ENCODE measurements around the gene MICAL1. TPM values are rescaled to one million over a fixed set of nuclear protein-coding genes. Genes with fewer than 3 reads are reported as not detected.

MICAL1 gene, protein sequence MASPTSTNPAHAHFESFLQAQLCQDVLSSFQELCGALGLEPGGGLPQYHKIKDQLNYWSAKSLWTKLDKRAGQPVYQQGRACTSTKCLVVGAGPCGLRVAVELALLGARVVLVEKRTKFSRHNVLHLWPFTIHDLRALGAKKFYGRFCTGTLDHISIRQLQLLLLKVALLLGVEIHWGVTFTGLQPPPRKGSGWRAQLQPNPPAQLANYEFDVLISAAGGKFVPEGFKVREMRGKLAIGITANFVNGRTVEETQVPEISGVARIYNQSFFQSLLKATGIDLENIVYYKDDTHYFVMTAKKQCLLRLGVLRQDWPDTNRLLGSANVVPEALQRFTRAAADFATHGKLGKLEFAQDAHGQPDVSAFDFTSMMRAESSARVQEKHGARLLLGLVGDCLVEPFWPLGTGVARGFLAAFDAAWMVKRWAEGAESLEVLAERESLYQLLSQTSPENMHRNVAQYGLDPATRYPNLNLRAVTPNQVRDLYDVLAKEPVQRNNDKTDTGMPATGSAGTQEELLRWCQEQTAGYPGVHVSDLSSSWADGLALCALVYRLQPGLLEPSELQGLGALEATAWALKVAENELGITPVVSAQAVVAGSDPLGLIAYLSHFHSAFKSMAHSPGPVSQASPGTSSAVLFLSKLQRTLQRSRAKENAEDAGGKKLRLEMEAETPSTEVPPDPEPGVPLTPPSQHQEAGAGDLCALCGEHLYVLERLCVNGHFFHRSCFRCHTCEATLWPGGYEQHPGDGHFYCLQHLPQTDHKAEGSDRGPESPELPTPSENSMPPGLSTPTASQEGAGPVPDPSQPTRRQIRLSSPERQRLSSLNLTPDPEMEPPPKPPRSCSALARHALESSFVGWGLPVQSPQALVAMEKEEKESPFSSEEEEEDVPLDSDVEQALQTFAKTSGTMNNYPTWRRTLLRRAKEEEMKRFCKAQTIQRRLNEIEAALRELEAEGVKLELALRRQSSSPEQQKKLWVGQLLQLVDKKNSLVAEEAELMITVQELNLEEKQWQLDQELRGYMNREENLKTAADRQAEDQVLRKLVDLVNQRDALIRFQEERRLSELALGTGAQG
- 10 to 100 TPM in 5 of 6 donors, 1 to 10 TPM in 1; 8.4 to 26.7 (median 16.1) TPM for polyA plus RNA-seq (ENCODE audit: low read depth in 6 of 6)

DNA sequence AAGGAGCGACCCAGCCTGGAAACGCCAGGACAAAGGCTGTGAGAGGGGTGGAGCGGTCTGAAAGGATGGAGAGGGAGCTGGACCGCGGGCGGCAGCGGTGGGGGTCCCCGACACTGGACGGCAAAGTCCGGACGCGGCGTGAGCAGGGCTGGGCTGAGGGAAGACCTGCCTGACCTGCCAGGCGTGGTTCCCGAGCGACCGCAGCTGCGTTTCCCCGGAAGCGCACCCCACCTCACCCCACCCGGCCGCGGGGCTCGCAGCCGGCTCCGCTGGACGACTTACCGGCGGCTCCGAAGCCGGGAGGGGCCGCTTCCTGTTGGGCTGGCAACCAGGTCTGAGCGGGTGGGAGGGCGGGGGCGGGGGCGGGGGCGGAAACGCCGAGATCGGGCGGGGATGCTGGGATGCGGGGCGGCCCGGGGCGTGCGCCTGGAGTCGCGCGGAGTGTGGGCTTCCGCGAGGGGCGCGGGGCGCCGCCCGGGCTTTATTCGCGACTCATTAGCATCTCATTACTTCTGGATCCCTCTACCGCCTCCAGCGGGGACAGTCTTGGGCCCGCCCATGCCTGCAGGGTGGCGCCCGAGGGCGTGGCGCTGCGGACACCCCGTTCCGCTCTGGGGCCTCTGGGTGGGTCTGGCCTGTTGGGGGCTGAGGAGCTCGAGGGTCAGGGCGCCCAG lies at the start of gene MICAL1:
Gene MICAL1, minus strand, starts transcription at position 336 of the 674 bp plus-strand sequence. CDS start 1,576 bp downstream, outside the sequence.
- ATAC-seq (ENCODE audit: low read depth in 2 of 2) (peak; percentile 55 to 57), DNase-seq (peak; percentile 94)
- peak within 1 kb of the TSS; percentile 94 to 100 (median 99) for H3K4me3 Mint-ChIP-seq
- H3K4me1 Mint-ChIP-seq, result peaks cover 63 to 84% (median 81%) of the 10 kb centered on the region in 3 donors
- peak within 1 kb of the TSS; percentile 100 for H3K27ac Mint-ChIP-seq
- H3K36me3 Mint-ChIP-seq, result no peaks in the 10 kb centered on the region
- peaks cover 0 to 3% (median 0%) of the 10 kb centered on the region in 7 donors for H3K9me3 Mint-ChIP-seq
- no peaks in the 10 kb centered on the region for H3K27me3 Mint-ChIP-seq

GRCh38 chr6:109503327-109504224 lies 48.0 kb upstream of the MICAL1 start:
- peak overlapping the region in 1 of 8 donors; percentile 10 for H3K4me3 Mint-ChIP-seq

DNA sequence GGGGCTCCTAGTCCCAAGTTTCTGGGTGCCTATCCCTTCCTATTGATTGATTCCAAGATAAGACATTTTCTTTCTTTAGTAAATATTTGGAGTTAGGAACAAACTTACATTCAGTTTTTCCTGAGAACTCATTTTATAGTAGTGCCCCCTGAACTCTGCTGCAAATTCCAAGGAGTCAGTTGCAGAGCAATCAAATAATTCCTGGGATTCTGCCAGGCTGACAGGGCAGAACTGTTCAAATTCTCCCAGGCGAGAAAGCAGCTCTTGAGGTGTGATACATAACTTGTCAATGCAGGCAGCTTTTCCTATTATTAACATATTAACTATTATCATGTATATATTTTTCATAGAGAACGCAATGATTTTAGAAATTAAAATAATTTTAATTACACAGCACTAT lies 43.4 kb upstream of the MICAL1 start:
- Mint-ChIP-seq H3K4me1 (peaks cover 4 to 17% (median 5%) of the 10 kb centered on the region in 3 donors), H3K27ac (no peak overlapping the region), H3K36me3 (no peaks in the 10 kb centered on the region), H3K4me3 (peak overlapping the region in 1 of 8 donors; percentile 22), H3K9me3 (no peaks in the 10 kb centered on the region), H3K27me3 (no peaks in the 10 kb centered on the region)
- DNase-seq (no peak), ATAC-seq (ENCODE audit: low read depth in 2 of 2) (no peak)

More at GRCh38 chr6:109503327-109504224, 48.0 kb upstream of the MICAL1 start:
- Mint-ChIP-seq H3K9me3 (no peaks in the 10 kb centered on the region), H3K27me3 (no peaks in the 10 kb centered on the region), H3K27ac (no peak overlapping the region), H3K36me3 (peaks cover 0 to 7% of the 10 kb centered on the region in 2 donors), H3K4me1 (no peaks in the 10 kb centered on the region)
- no peak for ATAC-seq (ENCODE audit: low read depth in 2 of 2)
- no peak for DNase-seq

- DNase-seq (no peak), ATAC-seq (ENCODE audit: low read depth in 2 of 2) (no peak)
- Mint-ChIP-seq H3K27me3 (no peaks in the 10 kb centered on the region), H3K4me3 (no peak overlapping the region), H3K36me3 (no peaks in the 10 kb centered on the region), H3K9me3 (no peaks in the 10 kb centered on the region), H3K4me1 (peaks cover 11 to 24% (median 11%) of the 10 kb centered on the region in 3 donors), H3K27ac (peak overlapping the region in 1 of 6 donors; percentile 27)
Measured at GRCh38 chr6:109498052-109498451, 42.5 kb upstream of the MICAL1 start.

DNA sequence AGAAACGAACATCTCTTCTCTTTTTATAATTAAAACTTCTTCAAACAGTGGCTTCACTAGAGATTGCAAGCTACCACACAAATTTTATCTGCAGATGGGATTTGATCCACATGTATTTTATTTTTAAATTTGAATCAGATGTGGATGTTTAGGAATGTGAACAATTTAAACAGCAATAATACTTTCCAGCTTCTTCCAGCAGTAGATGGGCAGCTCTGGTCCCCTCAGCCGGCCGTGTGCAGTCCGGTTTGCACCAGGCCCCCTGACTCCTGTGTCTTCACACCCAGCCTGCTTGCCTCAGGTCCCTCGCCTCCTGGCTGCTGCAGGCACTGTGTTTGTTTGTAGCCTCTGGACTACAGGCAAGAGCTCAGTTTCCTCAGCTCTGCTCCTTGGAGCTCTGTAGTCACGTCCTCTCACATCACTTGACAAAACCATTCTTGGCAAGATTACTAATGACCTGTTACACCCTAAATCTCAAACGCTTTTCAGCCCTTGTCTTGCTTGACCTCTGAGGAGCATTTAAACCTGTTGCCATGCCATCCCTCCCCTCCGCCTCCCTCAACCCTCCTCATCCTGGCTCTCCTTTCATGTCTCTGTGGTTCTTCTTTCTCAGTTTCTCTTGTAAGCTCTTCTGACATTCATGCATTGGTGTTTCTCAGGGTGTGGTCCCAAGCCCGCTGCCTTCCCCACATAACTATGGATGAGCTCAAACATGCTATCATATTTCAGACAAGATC lies 40.6 kb upstream of the MICAL1 start:
- no peak for ATAC-seq (ENCODE audit: low read depth in 2 of 2)
- H3K27ac Mint-ChIP-seq, result peak overlapping the region in 2 of 6 donors; percentile 56 to 81

GRCh38 chr6:109493865-109494264 lies 38.3 kb upstream of the MICAL1 start:
- ATAC-seq (ENCODE audit: low read depth in 2 of 2), result peak; percentile 99 to 100
- peaks cover 18 to 37% (median 18%) of the 10 kb centered on the region in 3 donors for H3K4me1 Mint-ChIP-seq
- H3K9me3 Mint-ChIP-seq, result no peaks in the 10 kb centered on the region
- H3K36me3 Mint-ChIP-seq, result no peaks in the 10 kb centered on the region
- peak overlapping the region in 1 of 8 donors; percentile 47 for H3K4me3 Mint-ChIP-seq
- H3K27me3 Mint-ChIP-seq, result no peaks in the 10 kb centered on the region
- H3K27ac Mint-ChIP-seq, result peak overlapping the region in 4 of 6 donors; percentile 46 to 72 (median 56)
- peak; percentile 35 for DNase-seq

More for the DNA sequence above, 40.6 kb upstream of the MICAL1 start:
- no peaks in the 10 kb centered on the region for H3K36me3 Mint-ChIP-seq
- no peaks in the 10 kb centered on the region for H3K27me3 Mint-ChIP-seq
- peaks cover 17 to 31% (median 18%) of the 10 kb centered on the region in 3 donors for H3K4me1 Mint-ChIP-seq
- no peaks in the 10 kb centered on the region for H3K9me3 Mint-ChIP-seq
- no peak overlapping the region for H3K4me3 Mint-ChIP-seq
- DNase-seq, result no peak

DNA sequence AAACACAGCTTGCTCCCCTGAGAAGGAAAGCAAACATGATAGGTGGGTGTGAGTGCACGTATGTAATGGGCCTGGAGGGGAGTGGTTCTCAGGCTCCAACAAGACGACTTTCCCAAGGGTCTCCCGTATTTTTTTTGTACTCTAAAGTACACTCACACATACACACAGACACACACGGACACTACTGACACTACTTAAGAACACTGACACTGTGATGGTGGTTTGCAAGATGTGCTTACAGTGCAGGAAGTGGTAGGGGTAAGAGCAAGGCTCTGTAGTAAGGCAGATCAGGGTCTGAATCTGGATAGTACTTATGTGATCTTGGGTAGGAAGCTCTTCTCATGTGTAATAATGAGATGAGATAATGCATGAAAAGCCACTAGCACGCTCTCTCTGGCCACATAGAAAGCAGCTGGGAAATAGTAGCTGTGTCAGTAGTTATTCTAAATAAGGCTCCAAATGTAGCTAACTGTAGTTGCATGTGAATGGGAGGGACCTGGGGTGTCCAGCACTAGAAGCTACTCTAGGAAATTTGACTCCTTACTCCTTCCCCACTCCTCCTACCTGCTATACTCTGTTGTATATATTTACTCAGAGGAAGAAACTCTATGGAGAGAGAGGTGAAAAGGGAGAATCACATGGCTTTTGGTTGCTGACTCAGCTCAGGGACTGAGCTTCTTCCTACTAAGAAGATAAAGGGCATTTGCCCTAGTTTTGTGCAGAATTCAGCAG lies 35.8 kb upstream of the MICAL1 start:
- Mint-ChIP-seq H3K4me3 (no peak overlapping the region), H3K27me3 (no peaks in the 10 kb centered on the region), H3K9me3 (no peaks in the 10 kb centered on the region), H3K27ac (peak overlapping the region in 1 of 6 donors; percentile 71), H3K36me3 (no peaks in the 10 kb centered on the region), H3K4me1 (peaks cover 16 to 28% (median 18%) of the 10 kb centered on the region in 3 donors)
- ATAC-seq (ENCODE audit: low read depth in 2 of 2) (no peak), DNase-seq (no peak)

DNA sequence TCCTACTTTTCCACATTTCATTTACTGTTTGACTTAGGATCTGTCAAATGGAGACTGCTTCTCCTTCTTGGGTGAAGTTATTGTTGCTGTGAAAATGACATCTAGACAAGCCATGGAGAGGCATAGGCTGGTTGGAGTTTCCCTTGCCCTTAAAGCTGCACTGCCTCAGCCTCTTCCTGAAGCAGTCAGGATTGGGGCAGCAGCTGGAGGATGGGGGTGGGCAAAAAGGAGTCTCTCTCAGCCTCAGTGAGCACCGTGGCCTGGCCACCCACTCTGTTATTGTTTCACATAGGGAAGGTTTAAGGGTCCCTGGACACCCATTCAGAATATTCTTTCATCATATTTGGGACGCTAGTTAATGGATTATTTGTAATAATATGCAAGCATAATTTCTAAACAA lies 35.1 kb upstream of the MICAL1 start:
- no peak overlapping the region for H3K4me3 Mint-ChIP-seq
- peaks cover 16 to 26% (median 18%) of the 10 kb centered on the region in 3 donors for H3K4me1 Mint-ChIP-seq
- H3K36me3 Mint-ChIP-seq, result no peaks in the 10 kb centered on the region
- no peak overlapping the region for H3K27ac Mint-ChIP-seq
- H3K27me3 Mint-ChIP-seq, result no peaks in the 10 kb centered on the region
- ATAC-seq (ENCODE audit: low read depth in 2 of 2), result no peak
- H3K9me3 Mint-ChIP-seq, result no peaks in the 10 kb centered on the region
- no peak for DNase-seq

- Mint-ChIP-seq H3K27ac (no peak overlapping the region), H3K27me3 (no peaks in the 10 kb centered on the region), H3K4me3 (no peak overlapping the region), H3K4me1 (peaks cover 16 to 24% (median 16%) of the 10 kb centered on the region in 3 donors), H3K36me3 (no peaks in the 10 kb centered on the region), H3K9me3 (no peaks in the 10 kb centered on the region)
- no peak for ATAC-seq (ENCODE audit: low read depth in 2 of 2)
- DNase-seq, result no peak
Measured at GRCh38 chr6:109488001-109488400, 32.4 kb upstream of the MICAL1 start.

GRCh38 chr6:109486068-109486467 lies 30.5 kb upstream of the MICAL1 start:
- Mint-ChIP-seq H3K27me3 (no peaks in the 10 kb centered on the region), H3K4me3 (no peak overlapping the region), H3K9me3 (no peaks in the 10 kb centered on the region), H3K36me3 (peaks cover 8 to 10% of the 10 kb centered on the region in 2 donors), H3K4me1 (peaks cover 23 to 25% (median 24%) of the 10 kb centered on the region in 3 donors), H3K27ac (peak overlapping the region in 5 of 6 donors; percentile 66 to 96 (median 90))
- ATAC-seq (ENCODE audit: low read depth in 2 of 2) (no peak), DNase-seq (no peak)

Data from naive B cell (primary cell).